ENCODE results near the gene TAF11L9.
"Not testable (repeated sequence)": the region's sequence is repeated elsewhere in the genome, so short reads cannot be mapped to it uniquely, and the experiment has no call there.

Gene TAF11L9

GRCh38 chr5:17594255-17594654 lies at the start of gene TAF11L9:
TAF11L9 (minus strand) TSS chr5:17594394.
- DNase-seq, result not testable (repeated sequence)

GRCh38 chr5:17634160-17634559 lies 40.0 kb upstream of the TAF11L9 start, which contains the start of gene TAF11L14:
TAF11L14 (plus strand) TSS chr5:17634460.
- no peak for DNase-seq

- DNase-seq, result not testable (repeated sequence)
Measured at GRCh38 chr5:17631788-17632187, 37.6 kb upstream of the TAF11L9 start, which contains the start of gene TAF11L13. TAF11L13 (plus strand) TSS chr5:17632088.

GRCh38 chr5:17625686-17626085 lies 31.5 kb upstream of the TAF11L9 start:
- DNase-seq, result no peak

- DNase-seq, result no peak
Measured at GRCh38 chr5:17620627-17621026, 26.4 kb upstream of the TAF11L9 start.

GRCh38 chr5:17619354-17619753 lies 25.2 kb upstream of the TAF11L9 start:
- DNase-seq, result no peak

- no peak for DNase-seq
Measured at GRCh38 chr5:17614872-17615605, 20.8 kb upstream of the TAF11L9 start.

GRCh38 chr5:17610092-17610491 lies 15.9 kb upstream of the TAF11L9 start, which contains the start of gene TAF11L12:
TAF11L12 (plus strand) TSS chr5:17610392.
- not testable (repeated sequence) for DNase-seq

GRCh38 chr5:17607461-17607860 lies 13.3 kb upstream of the TAF11L9 start:
- DNase-seq, result not testable (repeated sequence)

GRCh38 chr5:17604951-17605350 lies 10.8 kb upstream of the TAF11L9 start:
- no peak for DNase-seq

- not testable (repeated sequence) for DNase-seq
Measured at GRCh38 chr5:17603880-17604279, 9.7 kb upstream of the TAF11L9 start, which contains the start of gene TAF11L11. TAF11L11 (plus strand) TSS chr5:17604183.

GRCh38 chr5:17597728-17598127 lies 3.5 kb upstream of the TAF11L9 start, which contains the start of gene TAF11L10:
TAF11L10 (minus strand) TSS chr5:17597828.
- not testable (repeated sequence) for DNase-seq

- DNase-seq, result not testable (repeated sequence)
Measured at GRCh38 chr5:17590860-17591259, 3.3 kb downstream of the TAF11L9 start, which contains the start of gene TAF11L8. TAF11L8 (minus strand) TSS chr5:17590960.

- not testable (repeated sequence) for DNase-seq
Measured at GRCh38 chr5:17585658-17586057, 8.5 kb downstream of the TAF11L9 start, which contains the start of gene TAF11L7. TAF11L7 (minus strand) TSS chr5:17585758.
